SKM-1 treated with dmso at 0.1 percent for 144 hours (cell line): ENCODE results near the gene ZNF185.
"Not testable (repeated sequence)": the region's sequence is repeated elsewhere in the genome, so short reads cannot be mapped to it uniquely, and the experiment has no call there.

Experiments used
- DNase-seq: peaks from one replicate; lab custom pipeline; 2025; ENCODE audit not compliant: unreplicated experiment; lab: John Stamatoyannopoulos, UW

The ZNF185 gene

GRCh38 chrX:152895121-152895520, 2.7 kb upstream of the ZNF185 start:
- DNase-seq: no peak

GRCh38 chrX:152895724-152896420, 2.0 kb upstream of the ZNF185 start:
- DNase-seq: no peak

GRCh38 chrX:152896450-152896849, 1.4 kb upstream of the ZNF185 start:
- DNase-seq: no peak

- no peak for DNase-seq
Measured at GRCh38 chrX:152898442-152898841, 575 bp downstream of the ZNF185 start.

- no peak for DNase-seq
Measured at GRCh38 chrX:152899111-152899873, 1.4 kb downstream of the ZNF185 start.

- DNase-seq: no peak
Measured at GRCh38 chrX:152899874-152900719, 2.2 kb downstream of the ZNF185 start.

GRCh38 chrX:152900937-152901445, 3.1 kb downstream of the ZNF185 start:
- DNase-seq: no peak

GRCh38 chrX:152901816-152902501, 4.1 kb downstream of the ZNF185 start:
- DNase-seq: no peak

GRCh38 chrX:152902502-152902820, 4.6 kb downstream of the ZNF185 start:
- DNase-seq: no peak

- no peak for DNase-seq
Measured at GRCh38 chrX:152903589-152903988, 5.7 kb downstream of the ZNF185 start.

GRCh38 chrX:152904151-152905080, 6.5 kb downstream of the ZNF185 start:
- DNase-seq: peak; percentile 53

GRCh38 chrX:152905081-152905420, 7.2 kb downstream of the ZNF185 start:
- DNase-seq: no peak

GRCh38 chrX:152907084-152907651, 9.3 kb downstream of the ZNF185 start:
- DNase-seq: no peak

GRCh38 chrX:152908486-152908885, 10.6 kb downstream of the ZNF185 start:
- DNase-seq: no peak

GRCh38 chrX:152910018-152910417, 12.2 kb downstream of the ZNF185 start:
- DNase-seq: not testable (repeated sequence)

- DNase-seq: no peak
Measured at GRCh38 chrX:152912106-152912505, 14.2 kb downstream of the ZNF185 start.

GRCh38 chrX:152912641-152913040, 14.8 kb downstream of the ZNF185 start:
- DNase-seq: no peak

- DNase-seq: peak; percentile 8
Measured at GRCh38 chrX:152913346-152913745, 15.5 kb downstream of the ZNF185 start.

GRCh38 chrX:152913910-152914309, 16.0 kb downstream of the ZNF185 start:
- DNase-seq: no peak
